Coronary artery (tissue), 2 donors: ENCODE results near the gene NACC2.
A peak's percentile ranks its signal among the peaks of the same experiment; 100 is the strongest.

ENCODE experiments used
- DNase-seq: peaks from one replicate; pipeline ENCODE4 v3.0.0-alpha.2; 2017; ENCODE audit warnings: low spot score
- H3K27ac ChIP-seq, 2 donors: fragments of 200-600 bp; sonication (generic); one replicate each; pipeline ENCODE4 v1.5.1; 2016 to 2019
- H3K4me3 ChIP-seq: fragments of 200-600 bp; sonication (generic); 2 replicates; pipeline ENCODE4 v1.5.1; 2016; ENCODE audit warnings: mild to moderate bottlenecking, moderate library complexity
- TF ChIP-seq, protein P1 (sequence below): fragments of 200-600 bp; sonication (generic); IDR thresholded peaks from one replicate; pipeline ENCODE4 v1.5.1; 2019; ENCODE audit warnings: antibody characterized with exemption

Gene NACC2

DNA sequence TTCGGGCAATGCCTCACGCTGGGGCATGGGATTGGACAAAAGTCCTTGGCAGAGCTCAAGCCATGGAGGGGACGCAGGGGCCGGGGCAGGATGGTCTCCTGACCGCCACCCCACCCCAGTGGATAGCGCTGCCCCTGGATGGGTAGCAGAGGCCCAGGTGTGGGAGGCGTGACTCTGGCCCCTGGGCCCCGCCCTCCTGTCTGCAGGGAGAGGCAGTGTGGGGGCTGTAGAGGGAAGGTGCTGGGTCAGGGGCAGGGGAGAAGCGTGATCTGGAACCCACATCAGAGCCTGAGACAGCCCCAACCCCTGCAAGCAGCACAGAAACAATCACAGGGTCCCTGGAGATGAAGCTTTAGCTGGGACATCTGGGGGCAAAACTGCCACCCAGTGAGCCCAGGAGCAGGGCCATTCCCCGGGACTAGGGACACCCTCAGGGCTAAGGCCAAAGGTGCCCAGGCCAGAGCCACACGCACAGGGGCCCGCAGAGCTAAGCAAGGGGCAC, 36.2 kb downstream of the NACC2 start:
- Histone ChIP-seq H3K4me3 (no peak overlapping the region), H3K27ac (no peak overlapping the region)
- DNase-seq = no peak
- TF ChIP-seq, protein P1, sequence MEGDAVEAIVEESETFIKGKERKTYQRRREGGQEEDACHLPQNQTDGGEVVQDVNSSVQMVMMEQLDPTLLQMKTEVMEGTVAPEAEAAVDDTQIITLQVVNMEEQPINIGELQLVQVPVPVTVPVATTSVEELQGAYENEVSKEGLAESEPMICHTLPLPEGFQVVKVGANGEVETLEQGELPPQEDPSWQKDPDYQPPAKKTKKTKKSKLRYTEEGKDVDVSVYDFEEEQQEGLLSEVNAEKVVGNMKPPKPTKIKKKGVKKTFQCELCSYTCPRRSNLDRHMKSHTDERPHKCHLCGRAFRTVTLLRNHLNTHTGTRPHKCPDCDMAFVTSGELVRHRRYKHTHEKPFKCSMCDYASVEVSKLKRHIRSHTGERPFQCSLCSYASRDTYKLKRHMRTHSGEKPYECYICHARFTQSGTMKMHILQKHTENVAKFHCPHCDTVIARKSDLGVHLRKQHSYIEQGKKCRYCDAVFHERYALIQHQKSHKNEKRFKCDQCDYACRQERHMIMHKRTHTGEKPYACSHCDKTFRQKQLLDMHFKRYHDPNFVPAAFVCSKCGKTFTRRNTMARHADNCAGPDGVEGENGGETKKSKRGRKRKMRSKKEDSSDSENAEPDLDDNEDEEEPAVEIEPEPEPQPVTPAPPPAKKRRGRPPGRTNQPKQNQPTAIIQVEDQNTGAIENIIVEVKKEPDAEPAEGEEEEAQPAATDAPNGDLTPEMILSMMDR = no peak

DNA sequence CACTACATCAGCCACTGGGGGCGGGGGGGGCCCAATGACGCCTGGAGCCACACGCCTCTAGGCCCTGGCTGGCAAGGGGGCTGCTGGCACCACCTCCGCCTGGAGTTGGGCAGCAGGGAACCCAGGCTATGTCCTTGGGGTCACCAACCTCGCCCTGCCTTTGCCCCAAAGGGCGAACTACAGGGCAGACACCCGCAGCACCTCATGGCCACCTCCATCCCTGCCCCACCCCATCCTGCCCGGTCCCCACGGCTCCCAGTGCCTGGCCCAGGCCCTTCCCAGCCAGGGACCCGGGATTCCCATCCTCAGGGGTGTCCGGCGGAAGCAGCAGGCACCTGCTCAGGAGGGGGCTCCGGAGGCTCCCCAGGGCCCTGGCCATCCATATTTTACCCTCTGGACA, 37.0 kb downstream of the NACC2 start:
- DNase-seq = peak; percentile 69
- Histone ChIP-seq H3K27ac (no peak overlapping the region), H3K4me3 (no peak overlapping the region)
- TF ChIP-seq, protein P1 = no peak

DNA sequence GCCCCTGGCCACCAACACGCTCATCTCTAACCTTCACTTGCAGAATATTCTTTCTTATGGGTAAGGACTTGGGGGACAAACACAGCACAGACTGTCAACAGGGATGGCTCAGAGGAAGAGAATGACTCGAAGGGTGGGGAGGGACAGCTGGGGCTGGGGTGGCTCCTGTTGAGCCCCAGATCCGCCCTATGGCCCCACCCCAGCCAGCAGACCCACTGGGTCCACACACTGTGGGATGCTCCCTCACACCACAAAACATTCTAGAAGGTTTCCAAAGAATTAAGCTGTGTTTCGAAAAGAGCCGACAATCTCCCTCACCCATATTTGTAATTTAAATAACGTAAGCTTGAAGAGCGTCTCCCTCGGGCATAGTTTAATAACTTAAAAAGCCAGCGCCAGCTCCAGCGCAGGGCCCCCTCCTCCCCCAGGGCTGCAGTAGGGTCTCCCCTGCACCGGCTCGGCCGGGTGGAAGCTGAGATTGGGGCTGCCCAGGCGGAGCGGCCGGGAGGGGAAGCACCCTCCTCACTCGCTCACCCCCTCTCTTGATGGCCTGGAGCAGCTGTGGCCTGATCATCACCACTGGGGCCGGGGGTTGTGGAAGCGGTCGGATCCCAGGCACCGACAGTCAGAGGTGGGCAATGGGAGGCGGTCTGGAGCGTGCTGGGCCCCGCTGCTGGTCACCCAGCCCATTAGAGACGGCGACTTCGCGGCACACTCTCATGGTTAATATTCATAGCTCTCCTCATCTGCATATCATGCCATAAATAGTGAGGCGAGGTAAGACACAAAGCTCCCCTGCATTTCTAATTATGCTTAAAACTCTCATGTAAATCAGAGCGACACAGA, 37.6 kb downstream of the NACC2 start:
- TF ChIP-seq, protein P1 = no peak
- Histone ChIP-seq H3K4me3 (no peak overlapping the region), H3K27ac (no peak overlapping the region)
- DNase-seq = no peak

DNA sequence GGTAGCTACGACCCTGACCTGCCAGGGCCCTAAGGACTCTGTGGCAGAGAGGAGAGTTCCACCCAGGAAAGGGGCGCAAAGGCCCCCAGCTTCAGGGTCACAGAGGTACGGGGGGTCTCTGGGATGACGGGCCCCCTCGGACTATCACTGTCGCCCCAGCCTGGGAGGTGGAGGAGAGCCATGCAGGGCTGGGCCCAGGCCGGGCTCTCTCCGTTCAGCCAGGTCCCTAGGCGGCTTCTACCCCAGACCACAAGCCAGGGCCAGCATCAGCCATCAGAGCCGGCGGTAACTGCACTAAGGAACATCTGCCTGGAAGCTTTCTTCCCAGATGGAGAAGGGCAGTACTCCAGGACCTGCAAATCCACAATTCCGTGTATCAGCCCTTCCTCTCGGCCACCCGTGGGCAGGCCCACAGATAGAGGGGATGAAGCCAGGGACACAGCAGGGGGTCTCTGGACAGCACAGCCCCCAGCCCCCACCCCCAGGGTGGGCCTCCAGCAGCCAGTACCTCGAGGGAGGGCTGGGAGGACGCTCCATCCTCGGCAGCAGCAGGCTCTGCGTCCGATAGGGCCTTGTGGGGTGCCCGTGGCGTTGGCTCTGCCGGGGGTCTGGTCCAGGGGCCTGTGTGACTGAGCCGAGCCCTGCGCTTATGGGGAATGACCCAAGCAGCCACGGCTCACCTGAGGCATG, 38.4 kb downstream of the NACC2 start:
- no peak for DNase-seq
- no peak overlapping the region for H3K4me3 ChIP-seq
- H3K27ac ChIP-seq = no peak overlapping the region
- TF ChIP-seq, protein P1 = no peak

DNA sequence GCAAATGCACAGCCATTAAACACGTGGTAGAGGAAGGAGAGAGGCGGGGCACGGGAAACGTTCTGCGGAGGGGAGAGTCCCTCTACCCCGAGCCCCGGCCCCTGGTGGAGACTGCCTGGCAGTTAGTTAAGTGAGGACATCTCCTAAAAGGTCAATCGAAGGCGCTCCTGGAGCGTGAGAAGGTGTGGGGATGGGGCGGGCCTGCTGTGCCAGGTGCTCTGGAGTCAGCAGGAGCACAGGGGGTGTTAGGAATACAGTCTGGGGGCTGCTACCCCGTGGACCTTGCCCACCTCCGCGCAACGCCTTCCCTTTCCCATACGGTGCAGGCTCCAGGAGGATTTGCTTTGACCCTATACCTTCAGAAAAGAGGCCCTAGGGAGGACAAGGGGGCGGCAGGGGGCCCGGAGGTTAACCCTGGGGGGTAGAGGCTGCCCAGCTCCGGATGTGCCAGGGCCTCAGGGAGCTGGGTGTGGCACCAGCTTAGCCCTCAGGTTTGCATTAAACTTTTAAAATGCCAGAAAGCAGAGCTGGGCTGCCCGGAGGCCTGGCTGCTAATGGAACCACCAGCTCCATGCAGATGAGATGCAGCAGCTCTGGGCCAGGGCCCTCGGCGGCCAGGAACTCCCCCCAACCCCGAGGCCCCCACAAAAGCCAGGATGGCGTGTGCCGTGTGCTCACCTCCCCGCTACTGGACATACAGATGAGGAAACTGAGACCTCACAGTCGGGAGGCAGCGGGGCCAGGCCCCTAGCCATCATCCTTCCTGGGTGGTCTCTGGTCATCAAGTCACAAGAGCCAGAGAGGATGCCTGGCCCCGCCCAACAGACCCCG, 39.2 kb downstream of the NACC2 start:
- no peak for DNase-seq
- no peak overlapping the region for H3K27ac ChIP-seq
- TF ChIP-seq, protein P1 = no peak
- no peak overlapping the region for H3K4me3 ChIP-seq

DNA sequence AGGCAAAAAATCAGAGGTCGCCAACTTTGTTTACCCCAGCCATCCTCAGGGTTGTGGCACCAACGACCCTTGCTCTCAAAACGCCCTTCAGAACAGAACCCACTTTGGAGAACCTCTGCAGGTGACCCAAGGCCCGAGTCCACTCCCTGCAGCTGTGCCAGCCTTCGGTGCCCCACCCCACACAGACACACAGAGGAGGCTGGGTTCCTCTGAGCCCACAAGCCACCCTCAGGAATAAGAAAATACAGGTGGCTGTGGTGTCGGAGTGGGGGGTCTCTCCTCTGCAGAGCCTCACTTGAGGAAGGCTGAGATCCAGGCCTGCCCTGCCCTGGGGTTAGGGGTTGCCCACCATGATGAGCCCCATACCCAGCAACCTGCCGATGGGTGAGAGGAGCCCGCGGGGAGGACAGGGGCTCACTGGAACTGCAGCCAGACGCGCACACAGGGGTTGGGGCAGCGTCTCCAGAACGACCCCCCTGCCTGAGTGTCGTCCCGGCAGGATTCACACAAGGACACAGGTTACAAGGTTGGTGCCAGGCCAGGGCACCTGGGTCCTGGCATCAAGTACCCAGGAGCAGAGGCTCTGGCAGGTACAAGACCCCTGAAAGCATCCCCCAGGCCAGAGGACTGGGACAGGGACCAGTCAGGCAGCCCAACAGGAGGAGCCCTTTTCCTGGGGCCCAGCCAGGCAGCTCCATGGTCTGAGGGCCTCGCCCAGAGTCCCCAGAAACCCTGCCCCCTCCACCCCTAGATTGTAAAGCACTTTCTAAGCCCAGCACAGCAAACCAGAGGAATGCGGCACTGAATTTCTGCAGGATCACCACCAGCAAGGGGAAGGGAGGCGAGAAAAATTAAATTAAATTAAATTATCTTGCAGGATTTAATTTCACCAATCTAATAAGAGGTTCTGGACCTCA, 40.0 kb downstream of the NACC2 start:
- Histone ChIP-seq H3K27ac (no peak overlapping the region), H3K4me3 (no peak overlapping the region)
- DNase-seq = no peak
- TF ChIP-seq, protein P1 = no peak
